K562 (cell line): ENCODE data around the gene CTAG2. TPM values are rescaled to one million over a fixed set of nuclear protein-coding genes. Genes with fewer than 3 reads are reported as not detected.

ENCODE experiments used
- ATAC-seq: fragments of 200-7000 bp; cut with Tn5 transposase; 3 replicates; pipeline ENCODE4 v1.9.1; 2020; ENCODE audit warnings: moderate library complexity
- BruUV-seq: library from RNA; stranded (reverse); fragments of 400-500 nt; replicated peaks from 2 replicates; lab custom pipeline; 2021; lab: Mats Ljungman, UMichigan
- CTCF ChIA-PET: fragments of 300-600 bp; formaldehyde crosslinking; extraction: SDS; loops from one replicate; lab custom pipeline; 2021; ENCODE audit warnings: low intra/inter-chr PET ratio; lab: Yijun Ruan, JAX
- POLR2A ChIA-PET: fragments of 300-600, 350-650 bp; sonication (Branson Sonifier 250); formaldehyde crosslinking; extraction: SDS; loops from one replicate; lab custom pipeline; 2021; ENCODE audit warnings: antibody characterized with exemption, inconsistent platforms; lab: Yijun Ruan, JAX
- DNase-seq, 4 experiments: peaks; one replicate each; pipeline versions ENCODE4 v3.0.0 to v3.0.0-alpha.2; 2011 to 2018; ENCODE audit warnings: low spot score in 3 of 4, mixed read lengths in 3 of 4; ENCODE audit errors: extremely low read depth in 1 of 4
- FAIRE-seq: peaks from 2 replicates; lab custom pipeline; 2011; peaks lifted over from hg19 to GRCh38; lab: Jason Lieb, UNC
- H2AFZ ChIP-seq: 2 replicates; pipeline ENCODE4 v1.6.0; 2011; ENCODE audit warnings: low read depth, low read length, control low read depth, inconsistent platforms
- H3K27ac ChIP-seq: fragments of 200-600 bp; 3 replicates; pipeline ENCODE4 v1.8.0; 2011; ENCODE audit warnings: low read depth, mild to moderate bottlenecking, control low read depth, inconsistent platforms, low read length, moderate library complexity, mixed read lengths; ENCODE audit errors: extremely low read depth
- H3K27me3 ChIP-seq, 2 experiments: fragments of 300-600 bp in 1 of 2; 2 replicates in 1 of 2; 3 replicates in 1 of 2; pipeline versions ENCODE4 v1.6.0 to v1.8.0; 2011; ENCODE audit warnings: inconsistent platforms in 2 of 2, low read length in 2 of 2, mild to moderate bottlenecking in 1 of 2, mixed read lengths in 1 of 2, moderate library complexity in 1 of 2; ENCODE audit not compliant: control insufficient read depth in 2 of 2, insufficient read depth in 2 of 2
- H3K36me3 ChIP-seq: fragments of 300-600 bp; 3 replicates; pipeline ENCODE4 v1.8.0; 2011; ENCODE audit warnings: mild to moderate bottlenecking, low read length, inconsistent platforms; ENCODE audit not compliant: control insufficient read depth, insufficient read depth
- H3K4me1 ChIP-seq, 2 experiments: fragments of 200-600 bp in 1 of 2; replicated peaks in 1 of 2; 2 replicates in 1 of 2; 3 replicates in 1 of 2; pipeline versions ENCODE4 v1.5.1 to v1.8.0; 2011; ENCODE audit warnings: inconsistent platforms in 2 of 2, low read length in 2 of 2, mild to moderate bottlenecking in 1 of 2, mixed read lengths in 1 of 2, moderate library complexity in 1 of 2; ENCODE audit not compliant: control insufficient read depth in 2 of 2, insufficient read depth in 2 of 2
- H3K4me2 ChIP-seq: 2 replicates; pipeline ENCODE4 v1.6.1; 2011; ENCODE audit warnings: low read length, control low read depth, inconsistent platforms, mixed read lengths; ENCODE audit not compliant: insufficient read depth
- H3K4me3 ChIP-seq: fragments of 200-600 bp; sonication (generic), shearing (Covaris generic); 2 replicates; pipeline ENCODE4 v1.5.1; 2016; ENCODE audit warnings: control low read depth, inconsistent platforms
- H3K79me2 ChIP-seq: fragments of 200-600 bp; 3 replicates; pipeline ENCODE4 v1.8.0; 2011; ENCODE audit warnings: low read length, inconsistent platforms; ENCODE audit not compliant: control insufficient read depth, insufficient read depth
- H3K9ac ChIP-seq, 2 experiments: 2 replicates each; pipeline versions ENCODE4 v1.6.0 to v1.6.1; 2011; ENCODE audit warnings: low read depth in 2 of 2, low read length in 2 of 2, control low read depth in 1 of 2, inconsistent platforms in 1 of 2, mild to moderate bottlenecking in 1 of 2, mixed read lengths in 1 of 2; ENCODE audit not compliant: insufficient read depth in 1 of 2
- H3K9me1 ChIP-seq: one replicate; pipeline ENCODE4 v1.6.0; 2011; ENCODE audit warnings: inconsistent platforms, mild to moderate bottlenecking, low read length, moderate library complexity; ENCODE audit not compliant: control insufficient read depth, insufficient read depth
- H3K9me3 ChIP-seq: replicated peaks from 2 replicates; pipeline ENCODE4 v1.5.1; 2011; ENCODE audit warnings: low read depth, low read length, inconsistent platforms; ENCODE audit not compliant: control insufficient read depth, insufficient read depth
- H4K20me1 ChIP-seq: replicated peaks from 2 replicates; pipeline ENCODE4 v1.6.1; 2011; ENCODE audit warnings: low read length, inconsistent platforms, mixed read lengths; ENCODE audit not compliant: control insufficient read depth, insufficient read depth
- CEBPZ ChIP-seq: fragments of 150-350 bp; IDR thresholded peaks from 2 replicates; pipeline ENCODE4 v1.6.1; 2014; ENCODE audit warnings: low read depth, mild to moderate bottlenecking, low read length, borderline replicate concordance
- ETV6 ChIP-seq, 3 experiments: fragments of 150-350 bp in 1 of 3; sonication (generic) in 1 of 3; formaldehyde crosslinking in 1 of 3; IDR thresholded peaks; 2 replicates each; pipeline versions ENCODE4 v1.6.1 to v1.8.0; 2014 to 2022; ENCODE audit warnings: borderline replicate concordance in 2 of 3, low read depth in 2 of 3, antibody characterized with exemption in 1 of 3, low read length in 1 of 3, mild to moderate bottlenecking in 1 of 3, missing genetic modification reagents in 1 of 3
- KLF6 ChIP-seq: fragments of 250-450 bp; sonication (Bioruptor Pico); IDR thresholded peaks from 2 replicates; pipeline ENCODE4 v1.4.0; 2020; ENCODE audit warnings: mild to moderate bottlenecking, moderate library complexity, borderline replicate concordance
- SP1 ChIP-seq: sonication (generic); formaldehyde crosslinking; IDR thresholded peaks from 2 replicates; pipeline ENCODE4 v1.8.1; 2022; ENCODE audit warnings: mild to moderate bottlenecking, missing genetic modification reagents
- WGBS: fragments of 100-300 bp; shearing (Covaris generic); methylation state at CpG from one replicate; pipeline ENCODE4 v1.1.6; 2016; ENCODE audit warnings: low coverage, mixed read lengths; ENCODE audit not compliant: insufficient coverage; ENCODE audit errors: missing lambda C conversion rate; 5-methylcytosine and 5-hydroxymethylcytosine counted together
- in situ Hi-C: fragments of 300-500 bp; cut with MboI; formaldehyde crosslinking; loops from 4 replicates; pipeline ENCODE4 v1.15.0; 2018; ENCODE audit warnings: inconsistent platforms, mixed read lengths
- intact Hi-C: fragments of 100-400 bp; cut with micrococcal nuclease; formaldehyde crosslinking; loops from 2 replicates; pipeline ENCODE4 v1.14.2; 2022
- polyA plus RNA-seq, 8 experiments: library from polyadenylated mRNA; depleted of rRNA in 4 of 8; stranded (reverse) in 5 of 8; unstranded in 3 of 8; fragments of >200 nt; fragmentation: Nextera tagmentation in 2 of 8; fragmentation: Illumina TruSeq in 1 of 8; extraction: Ambion mirVana in 2 of 8; extraction: Trizol in 1 of 8; gene quantifications; 2 replicates each; pipeline versions ENCODE4 v1.2.1 to v1.2.3, GENCODE V29; 2011 to 2014; ENCODE audit warnings: inconsistent platforms in 1 of 8, missing spikeins in 1 of 8
- total RNA-seq, 7 experiments: library from RNA; depleted of rRNA in 6 of 7; stranded (reverse); fragments of >200 nt in 6 of 7; fragmentation: Illumina TruSeq in 2 of 7; extraction: Trizol in 2 of 7; gene quantifications; 2 replicates each; pipeline versions ENCODE4 v1.2.1 to v1.2.3, GENCODE V29; 2011 to 2021; ENCODE audit warnings: low replicate concordance in 1 of 7
- TF ChIP-seq, protein P1 (sequence below): fragments of 450-650 bp; IDR thresholded peaks from 2 replicates; pipeline ENCODE4 v1.6.1; 2017; ENCODE audit warnings: antibody characterized with exemption, mild to moderate bottlenecking

CTAG2 gene
- total and polyA plus RNA-seq, 9 of the 15 experiments (the other 6 are each of a cell fraction or from before 2014, with no cell fraction given), result 1.7 to 63.0 (median 18.8) TPM

GRCh38 chrX:154654372-154654771, 993 bp upstream of the CTAG2 start:
- TF ChIP-seq KLF6 (CRISPR knock-in tag) (no peak), SP1 (CRISPR knock-in tag) (no peak), ETV6 (IDR thresholded peaks at IDR 0.05; ENCODE audit: borderline replicate concordance in 1 of 2, low read depth in 2 of 2, low read length in 1 of 2) (no peak), ETV6 (CRISPR knock-in tag; IDR thresholded peaks at IDR 0.05; ENCODE audit: borderline replicate concordance) (no peak), CEBPZ (no peak)
- TF ChIP-seq, protein P1, sequence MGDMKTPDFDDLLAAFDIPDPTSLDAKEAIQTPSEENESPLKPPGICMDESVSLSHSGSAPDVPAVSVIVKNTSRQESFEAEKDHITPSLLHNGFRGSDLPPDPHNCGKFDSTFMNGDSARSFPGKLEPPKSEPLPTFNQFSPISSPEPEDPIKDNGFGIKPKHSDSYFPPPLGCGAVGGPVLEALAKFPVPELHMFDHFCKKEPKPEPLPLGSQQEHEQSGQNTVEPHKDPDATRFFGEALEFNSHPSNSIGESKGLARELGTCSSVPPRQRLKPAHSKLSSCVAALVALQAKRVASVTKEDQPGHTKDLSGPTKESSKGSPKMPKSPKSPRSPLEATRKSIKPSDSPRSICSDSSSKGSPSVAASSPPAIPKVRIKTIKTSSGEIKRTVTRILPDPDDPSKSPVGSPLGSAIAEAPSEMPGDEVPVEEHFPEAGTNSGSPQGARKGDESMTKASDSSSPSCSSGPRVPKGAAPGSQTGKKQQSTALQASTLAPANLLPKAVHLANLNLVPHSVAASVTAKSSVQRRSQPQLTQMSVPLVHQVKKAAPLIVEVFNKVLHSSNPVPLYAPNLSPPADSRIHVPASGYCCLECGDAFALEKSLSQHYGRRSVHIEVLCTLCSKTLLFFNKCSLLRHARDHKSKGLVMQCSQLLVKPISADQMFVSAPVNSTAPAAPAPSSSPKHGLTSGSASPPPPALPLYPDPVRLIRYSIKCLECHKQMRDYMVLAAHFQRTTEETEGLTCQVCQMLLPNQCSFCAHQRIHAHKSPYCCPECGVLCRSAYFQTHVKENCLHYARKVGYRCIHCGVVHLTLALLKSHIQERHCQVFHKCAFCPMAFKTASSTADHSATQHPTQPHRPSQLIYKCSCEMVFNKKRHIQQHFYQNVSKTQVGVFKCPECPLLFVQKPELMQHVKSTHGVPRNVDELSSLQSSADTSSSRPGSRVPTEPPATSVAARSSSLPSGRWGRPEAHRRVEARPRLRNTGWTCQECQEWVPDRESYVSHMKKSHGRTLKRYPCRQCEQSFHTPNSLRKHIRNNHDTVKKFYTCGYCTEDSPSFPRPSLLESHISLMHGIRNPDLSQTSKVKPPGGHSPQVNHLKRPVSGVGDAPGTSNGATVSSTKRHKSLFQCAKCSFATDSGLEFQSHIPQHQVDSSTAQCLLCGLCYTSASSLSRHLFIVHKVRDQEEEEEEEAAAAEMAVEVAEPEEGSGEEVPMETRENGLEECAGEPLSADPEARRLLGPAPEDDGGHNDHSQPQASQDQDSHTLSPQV, result no peak
- TF ChIP-seq, all 486 proteins: peak for 0
- H3K36me3 ChIP-seq, result no peaks in the 10 kb centered on the region
- no peaks in the 10 kb centered on the region; the same call in 2 of the 3 replicates for H3K79me2 ChIP-seq
- in situ Hi-C loops (loop anchor here (10.0 kb wide), 1 partner anchor 70 kb away; the partner anchor contains the start of gene CTAG1A), intact Hi-C loops (no loop called here)
- FAIRE-seq, result no peak
- H3K4me1 ChIP-seq, result peaks cover 0 to 16% of the 10 kb centered on the region in 2 experiments; a peak in 2 of 5 replicates
- H3K27ac ChIP-seq, result no peak overlapping the region
- H3K4me3 ChIP-seq, result no peak overlapping the region
- no TSS peak for BruUV-seq
- 38% methylated on average over 6 of the region's 10 CpGs for WGBS
- H3K27me3 ChIP-seq, result peaks cover 5 to 31% of the 10 kb centered on the region in 2 experiments; a peak in 3 of 5 replicates
- H4K20me1 ChIP-seq, result no peaks in the 10 kb centered on the region
- ChIA-PET CTCF (no interaction called here), POLR2A (no interaction called here)
- H3K9me1 ChIP-seq, result peaks cover 3% of the 10 kb centered on the region
- H3K9me3 ChIP-seq, result no peaks in the 10 kb centered on the region
- DNase-seq, result no peak
- no peak overlapping the region for H2AFZ ChIP-seq
- no peak overlapping the region for H3K4me2 ChIP-seq
- no peak for ATAC-seq
- no peak overlapping the region for H3K9ac ChIP-seq
